HG03460 (cell line): ENCODE results near the gene LGALS3.
"Not testable (repeated sequence)": the region's sequence is repeated elsewhere in the genome, so short reads cannot be mapped to it uniquely, and the experiment has no call there.

ENCODE experiments used
- ATAC-seq: cut with Tn5 transposase; IDR thresholded peaks from one replicate; pipeline ENCODE4 v1.9.1; 2021; ENCODE audit not compliant: unreplicated experiment

LGALS3 gene

GRCh38 chr14:55129086-55129427 lies at the start of gene LGALS3:
TSS of gene LGALS3 (plus strand) at chr14:55129252. CDS start at chr14:55137374, 8,122 bp downstream.
- peak; percentile 59 for ATAC-seq

- not testable (repeated sequence) for ATAC-seq
Observed at GRCh38 chr14:55079961-55080360, 49.1 kb upstream of the LGALS3 start.

GRCh38 chr14:55084401-55085059 lies 44.5 kb upstream of the LGALS3 start:
- no peak for ATAC-seq

- no peak for ATAC-seq
Observed at GRCh38 chr14:55085060-55085660, 43.9 kb upstream of the LGALS3 start.

- ATAC-seq, result no peak
Observed at GRCh38 chr14:55086938-55087337, 42.1 kb upstream of the LGALS3 start.

- ATAC-seq, result no peak
Observed at GRCh38 chr14:55088356-55088755, 40.7 kb upstream of the LGALS3 start.

- ATAC-seq, result no peak
Observed at GRCh38 chr14:55092341-55092740, 36.7 kb upstream of the LGALS3 start.

GRCh38 chr14:55094292-55095157 lies 34.5 kb upstream of the LGALS3 start:
- no peak for ATAC-seq

- ATAC-seq, result peak; percentile 55
Observed at GRCh38 chr14:55097881-55098560, 31.0 kb upstream of the LGALS3 start.

GRCh38 chr14:55098561-55098898 lies 30.5 kb upstream of the LGALS3 start:
- no peak for ATAC-seq

- no peak for ATAC-seq
Observed at GRCh38 chr14:55099756-55100155, 29.3 kb upstream of the LGALS3 start.

- ATAC-seq, result no peak
Observed at GRCh38 chr14:55101698-55102097, 27.4 kb upstream of the LGALS3 start.

GRCh38 chr14:55102141-55102621 lies 26.9 kb upstream of the LGALS3 start:
- peak; percentile 62 for ATAC-seq

GRCh38 chr14:55103005-55103640 lies 25.9 kb upstream of the LGALS3 start:
- ATAC-seq, result peak; percentile 31

GRCh38 chr14:55103971-55104954 lies 24.8 kb upstream of the LGALS3 start:
- ATAC-seq, result no peak

GRCh38 chr14:55105991-55106390 lies 23.1 kb upstream of the LGALS3 start:
- ATAC-seq, result no peak

GRCh38 chr14:55107766-55108554 lies 21.1 kb upstream of the LGALS3 start:
- no peak for ATAC-seq

- no peak for ATAC-seq
Observed at GRCh38 chr14:55109836-55110235, 19.2 kb upstream of the LGALS3 start.
